ENCODE results near the gene KRT75.

KRT75 gene

DNA sequence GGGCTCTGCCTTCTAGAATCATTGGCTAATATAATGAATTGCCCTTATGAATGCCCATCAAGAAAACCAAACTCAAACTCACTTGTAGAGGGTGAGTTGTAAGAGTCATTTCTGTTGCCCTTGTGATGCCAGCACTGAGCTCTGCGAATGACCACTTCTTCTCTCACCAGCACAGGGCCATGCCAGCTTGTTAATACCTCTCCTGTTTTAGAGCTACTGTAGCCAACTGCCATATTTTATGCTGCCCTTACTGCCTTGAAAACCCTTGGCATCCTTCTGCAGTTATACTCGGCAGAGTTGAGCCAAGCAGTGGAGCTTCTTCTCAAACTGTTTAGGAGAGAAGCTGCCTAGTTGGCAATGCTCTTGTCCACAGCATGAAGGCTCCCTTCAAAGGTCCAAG is 8.1 kb downstream of the KRT75 start:
- H3K4me3 ChIP-seq (ENCODE audit: low read length): no peak overlapping the region
- no peaks in the 10 kb centered on the region for H3K4me1 ChIP-seq (ENCODE audit: control insufficient read depth, low read depth, low read length)
- H3K9me3 ChIP-seq (ENCODE audit: control insufficient read depth, low read depth, low read length): no peaks in the 10 kb centered on the region
- no peaks in the 10 kb centered on the region for H3K27me3 ChIP-seq (ENCODE audit: control insufficient read depth, insufficient read depth, low read length)
- no peaks in the 10 kb centered on the region for H3K36me3 ChIP-seq (ENCODE audit: control insufficient read depth, low read depth, low read length)
- H3K27ac ChIP-seq (ENCODE audit: low read length): no peak overlapping the region
- H3K9ac ChIP-seq (ENCODE audit: low read length): no peak overlapping the region

DNA sequence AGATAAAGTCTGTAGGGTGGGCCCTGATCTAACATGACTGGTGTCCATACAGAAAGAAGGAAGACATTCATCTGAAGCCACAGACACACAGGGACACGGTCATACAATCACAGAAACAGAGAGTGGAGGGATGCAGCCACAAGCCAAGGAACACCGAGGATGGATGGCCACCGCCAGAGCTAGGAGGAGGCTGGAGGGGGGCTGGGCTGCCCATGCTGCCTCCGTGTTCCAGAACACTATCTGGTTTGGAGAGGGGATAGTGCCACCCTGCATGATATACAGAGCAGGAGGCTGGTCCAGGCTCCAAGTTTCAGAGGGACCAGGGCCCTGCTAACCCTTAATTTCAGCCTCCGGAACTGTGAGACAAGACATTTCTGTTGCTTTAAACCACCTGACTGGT is 8.7 kb downstream of the KRT75 start:
- no peaks in the 10 kb centered on the region for H3K36me3 ChIP-seq (ENCODE audit: control insufficient read depth, low read depth, low read length)
- no peaks in the 10 kb centered on the region for H3K9me3 ChIP-seq (ENCODE audit: control insufficient read depth, low read depth, low read length)
- no peaks in the 10 kb centered on the region for H3K27me3 ChIP-seq (ENCODE audit: control insufficient read depth, insufficient read depth, low read length)
- no peaks in the 10 kb centered on the region for H3K4me1 ChIP-seq (ENCODE audit: control insufficient read depth, low read depth, low read length)
- H3K9ac ChIP-seq (ENCODE audit: low read length): no peak overlapping the region
- no peak overlapping the region for H3K27ac ChIP-seq (ENCODE audit: low read length)
- H3K4me3 ChIP-seq (ENCODE audit: low read length): no peak overlapping the region

DNA sequence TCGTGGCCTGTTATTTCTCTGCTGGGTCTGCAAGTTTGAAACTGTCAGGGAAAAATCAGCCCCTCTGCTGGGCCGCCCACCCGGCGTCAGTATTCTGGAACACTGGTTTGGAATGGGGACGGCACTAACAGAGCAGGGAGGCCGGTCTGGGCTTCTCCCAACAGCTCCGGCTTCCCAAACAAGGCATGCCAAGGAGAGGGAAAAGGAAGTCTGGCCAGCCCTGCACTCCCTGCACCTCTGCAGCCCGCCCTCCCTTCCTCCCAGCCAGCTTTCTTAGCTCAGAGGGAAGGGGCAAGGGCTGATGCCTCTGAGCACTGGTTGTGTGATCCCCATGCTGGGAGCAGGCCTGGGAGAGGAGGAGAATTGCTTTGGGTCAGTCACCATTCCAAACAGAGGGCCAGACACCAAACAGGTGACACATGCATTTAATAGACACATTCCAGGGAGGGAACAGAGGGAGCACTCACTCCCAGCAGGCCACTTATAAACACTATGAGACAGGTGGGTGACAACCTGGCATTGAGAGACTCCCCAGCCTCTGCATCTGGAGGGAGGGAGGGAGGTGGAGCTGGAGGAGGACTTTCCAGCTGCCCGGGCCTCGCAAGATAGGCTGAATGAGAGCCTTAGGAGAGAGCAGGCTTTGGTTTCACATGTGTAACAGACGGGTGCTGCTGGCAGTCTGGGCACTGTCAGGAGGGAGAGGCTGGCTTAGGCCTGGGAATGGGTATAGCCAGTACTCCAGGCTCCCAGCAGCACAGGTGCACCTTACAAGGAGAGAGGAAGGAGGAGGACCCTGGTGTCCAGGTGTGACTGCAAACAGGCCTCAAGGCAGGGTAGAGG is 10.3 kb downstream of the KRT75 start:
- no peak overlapping the region for H3K4me3 ChIP-seq (ENCODE audit: low read length)
- no peaks in the 10 kb centered on the region for H3K4me1 ChIP-seq (ENCODE audit: control insufficient read depth, low read depth, low read length)
- H3K36me3 ChIP-seq (ENCODE audit: control insufficient read depth, low read depth, low read length): no peaks in the 10 kb centered on the region
- no peak overlapping the region for H3K9ac ChIP-seq (ENCODE audit: low read length)
- H3K9me3 ChIP-seq (ENCODE audit: control insufficient read depth, low read depth, low read length): no peaks in the 10 kb centered on the region
- no peak overlapping the region for H3K27ac ChIP-seq (ENCODE audit: low read length)
- no peaks in the 10 kb centered on the region for H3K27me3 ChIP-seq (ENCODE audit: control insufficient read depth, insufficient read depth, low read length)

DNA sequence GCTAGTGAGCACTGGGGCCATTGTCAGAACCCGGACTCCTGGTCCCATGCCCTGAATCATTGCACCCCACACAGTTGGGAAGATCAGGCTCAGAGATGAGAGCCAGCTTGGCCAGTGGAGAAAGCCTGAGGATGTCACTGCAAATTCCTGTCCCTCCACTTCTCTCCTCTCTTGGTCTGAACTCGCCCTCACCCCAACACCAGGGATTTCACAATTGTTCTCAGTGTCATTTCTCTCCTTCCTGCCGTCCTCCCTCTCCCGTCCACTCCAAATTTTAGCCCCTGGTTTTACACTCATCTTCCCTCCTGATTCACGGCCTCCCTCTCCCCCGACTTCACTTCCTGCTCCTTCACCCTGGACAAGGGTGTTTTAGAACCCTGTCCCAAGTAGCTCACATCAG is 11.1 kb downstream of the KRT75 start:
- Histone ChIP-seq H3K4me1 (ENCODE audit: control insufficient read depth, low read depth, low read length) (no peaks in the 10 kb centered on the region), H3K9me3 (ENCODE audit: control insufficient read depth, low read depth, low read length) (no peaks in the 10 kb centered on the region), H3K36me3 (ENCODE audit: control insufficient read depth, low read depth, low read length) (no peaks in the 10 kb centered on the region), H3K27me3 (ENCODE audit: control insufficient read depth, insufficient read depth, low read length) (no peaks in the 10 kb centered on the region), H3K4me3 (ENCODE audit: low read length) (no peak overlapping the region), H3K9ac (ENCODE audit: low read length) (no peak overlapping the region), H3K27ac (ENCODE audit: low read length) (no peak overlapping the region)

DNA sequence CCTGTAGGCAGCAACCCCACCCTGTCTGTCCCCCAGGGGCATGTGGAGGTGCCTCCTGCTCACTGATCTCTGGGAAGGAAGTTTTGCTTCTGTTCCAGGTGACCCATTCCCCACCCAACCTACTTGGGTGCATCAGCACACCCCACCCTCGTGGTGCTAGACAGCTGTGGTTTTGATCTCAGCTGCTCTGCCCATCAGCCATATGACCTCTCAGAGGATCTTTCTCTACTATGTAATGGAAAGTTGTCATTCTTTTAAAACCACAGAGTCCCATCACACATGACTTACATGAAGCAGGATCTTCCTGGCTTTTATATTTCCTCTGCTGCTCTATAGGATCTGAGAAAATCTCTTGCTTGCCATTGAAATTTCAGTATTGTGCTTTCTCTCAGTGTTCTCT is 14.5 kb downstream of the KRT75 start:
- no peak overlapping the region for H3K27ac ChIP-seq (ENCODE audit: low read length)
- H3K36me3 ChIP-seq (ENCODE audit: control insufficient read depth, low read depth, low read length): no peaks in the 10 kb centered on the region
- H3K9ac ChIP-seq (ENCODE audit: low read length): no peak overlapping the region
- H3K27me3 ChIP-seq (ENCODE audit: control insufficient read depth, insufficient read depth, low read length): no peaks in the 10 kb centered on the region
- H3K4me1 ChIP-seq (ENCODE audit: control insufficient read depth, low read depth, low read length): no peaks in the 10 kb centered on the region
- H3K9me3 ChIP-seq (ENCODE audit: control insufficient read depth, low read depth, low read length): no peaks in the 10 kb centered on the region
- H3K4me3 ChIP-seq (ENCODE audit: low read length): no peak overlapping the region

DNA sequence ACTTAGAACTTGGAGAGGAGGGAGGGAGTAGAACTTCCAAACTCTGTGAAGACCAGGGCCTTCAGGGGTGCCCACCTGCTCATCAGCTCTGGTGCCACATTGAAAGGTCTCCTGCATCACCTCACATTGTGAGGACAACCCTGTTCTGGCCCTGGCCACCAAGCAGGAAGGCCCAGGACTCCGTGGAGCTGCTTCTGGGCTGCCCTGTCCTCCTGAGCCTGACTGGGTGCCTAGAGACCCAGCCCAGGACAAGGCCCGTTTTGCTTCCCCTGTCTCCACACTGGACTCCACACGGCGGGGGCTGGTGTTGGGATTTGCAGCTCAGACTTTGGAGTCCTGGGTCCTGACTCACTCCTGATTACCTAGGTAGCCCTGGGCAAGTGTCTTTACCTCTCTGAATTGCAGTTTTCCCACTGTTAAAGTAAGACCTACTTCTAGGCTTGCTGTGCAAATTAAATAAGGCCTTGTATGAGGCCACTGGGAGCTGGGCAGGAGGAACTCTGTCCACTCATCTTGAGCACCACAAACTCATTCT is 15.5 kb downstream of the KRT75 start:
- Histone ChIP-seq H3K4me1 (ENCODE audit: control insufficient read depth, low read depth, low read length) (no peaks in the 10 kb centered on the region), H3K36me3 (ENCODE audit: control insufficient read depth, low read depth, low read length) (no peaks in the 10 kb centered on the region), H3K27ac (ENCODE audit: low read length) (no peak overlapping the region), H3K4me3 (ENCODE audit: low read length) (no peak overlapping the region), H3K9me3 (ENCODE audit: control insufficient read depth, low read depth, low read length) (no peaks in the 10 kb centered on the region), H3K9ac (ENCODE audit: low read length) (no peak overlapping the region), H3K27me3 (ENCODE audit: control insufficient read depth, insufficient read depth, low read length) (no peaks in the 10 kb centered on the region)

DNA sequence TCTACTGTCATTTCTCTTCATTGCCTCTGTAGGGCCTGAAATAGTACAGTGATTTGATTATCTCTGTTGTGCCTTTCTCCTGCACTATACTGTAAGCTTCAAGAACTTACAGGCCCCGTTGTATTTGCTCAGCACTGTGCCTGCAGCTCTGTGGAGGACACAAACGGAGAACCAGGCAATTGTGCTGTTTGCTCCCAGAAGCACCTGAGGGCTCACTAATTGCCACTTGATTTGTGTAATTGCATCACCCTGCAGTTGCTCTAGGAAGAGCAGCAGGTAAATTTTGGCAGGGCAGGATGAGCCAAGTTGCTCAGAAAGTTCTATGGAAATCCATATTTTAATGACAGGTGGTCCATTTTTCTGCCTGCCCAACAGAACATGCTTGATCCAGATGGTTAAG is 16.4 kb downstream of the KRT75 start:
- no peaks in the 10 kb centered on the region for H3K9me3 ChIP-seq (ENCODE audit: control insufficient read depth, low read depth, low read length)
- no peak overlapping the region for H3K4me3 ChIP-seq (ENCODE audit: low read length)
- H3K27ac ChIP-seq (ENCODE audit: low read length): no peak overlapping the region
- no peaks in the 10 kb centered on the region for H3K36me3 ChIP-seq (ENCODE audit: control insufficient read depth, low read depth, low read length)
- H3K4me1 ChIP-seq (ENCODE audit: control insufficient read depth, low read depth, low read length): no peaks in the 10 kb centered on the region
- no peak overlapping the region for H3K9ac ChIP-seq (ENCODE audit: low read length)
- H3K27me3 ChIP-seq (ENCODE audit: control insufficient read depth, insufficient read depth, low read length): no peaks in the 10 kb centered on the region

DNA sequence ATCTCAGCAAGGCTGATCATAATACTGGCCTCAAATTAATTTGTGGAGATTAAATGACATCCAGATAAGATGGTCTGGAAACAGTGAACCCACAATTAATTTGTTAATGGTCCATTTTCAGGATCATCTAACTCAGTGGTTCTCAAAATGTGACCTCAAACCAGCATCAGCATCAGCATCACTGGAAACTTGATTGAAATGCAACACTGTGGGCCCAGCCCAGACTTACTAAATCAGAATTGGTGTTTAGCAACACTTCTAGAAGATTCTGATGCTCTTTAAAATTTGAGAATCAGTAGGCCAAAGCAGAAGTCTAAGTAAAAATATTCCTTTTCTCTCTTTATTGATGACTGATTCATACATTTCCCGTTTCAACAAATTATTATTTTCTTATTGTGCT is 17.4 kb downstream of the KRT75 start:
- H3K27me3 ChIP-seq (ENCODE audit: control insufficient read depth, insufficient read depth, low read length): no peaks in the 10 kb centered on the region
- H3K4me1 ChIP-seq (ENCODE audit: control insufficient read depth, low read depth, low read length): no peaks in the 10 kb centered on the region
- no peaks in the 10 kb centered on the region for H3K9me3 ChIP-seq (ENCODE audit: control insufficient read depth, low read depth, low read length)
- H3K9ac ChIP-seq (ENCODE audit: low read length): no peak overlapping the region
- H3K4me3 ChIP-seq (ENCODE audit: low read length): no peak overlapping the region
- no peak overlapping the region for H3K27ac ChIP-seq (ENCODE audit: low read length)
- no peaks in the 10 kb centered on the region for H3K36me3 ChIP-seq (ENCODE audit: control insufficient read depth, low read depth, low read length)

DNA sequence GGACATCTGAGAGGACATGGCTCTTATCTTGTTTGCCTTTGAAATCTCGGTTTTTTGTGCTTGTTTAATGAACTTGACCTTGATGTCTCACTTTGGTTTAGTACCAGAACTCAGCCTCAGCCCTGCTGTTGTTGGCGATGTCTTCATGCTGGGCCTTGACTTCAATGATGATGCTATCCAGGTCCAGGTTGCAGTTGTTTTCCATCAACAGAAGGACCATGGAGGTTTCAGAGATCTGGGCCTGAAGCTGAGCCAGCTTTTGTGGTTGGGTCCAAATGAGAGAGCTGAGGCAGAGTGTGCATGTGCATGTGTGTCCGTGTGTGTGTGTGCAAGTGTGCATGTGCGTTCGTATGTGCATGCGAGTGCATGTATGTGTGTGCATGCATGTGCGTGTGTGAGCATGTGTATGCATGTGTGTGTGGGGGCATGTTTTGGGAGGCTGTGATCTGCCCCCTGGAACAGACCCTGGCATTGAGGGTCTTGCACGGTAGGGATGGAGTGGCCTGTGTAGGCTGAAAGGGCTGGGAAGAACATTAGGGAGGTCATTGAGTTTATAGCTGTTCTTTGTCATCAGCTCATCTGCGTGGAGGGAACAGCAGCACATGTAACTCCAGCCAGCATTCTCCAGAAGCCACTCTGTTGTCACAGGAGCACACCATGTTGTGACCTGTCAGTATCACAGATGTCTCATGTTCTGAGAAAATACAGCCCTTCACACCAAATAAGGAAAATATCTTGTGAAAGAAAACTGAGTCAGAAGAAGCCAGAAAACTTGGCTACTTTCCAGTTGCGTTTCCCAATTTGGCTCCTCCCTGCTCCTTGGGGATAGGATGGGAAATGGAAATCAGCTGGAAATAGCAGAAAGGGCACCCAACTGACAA is 18.1 kb downstream of the KRT75 start:
- H3K9me3 ChIP-seq (ENCODE audit: control insufficient read depth, low read depth, low read length): no peaks in the 10 kb centered on the region
- H3K9ac ChIP-seq (ENCODE audit: low read length): no peak overlapping the region
- H3K4me3 ChIP-seq (ENCODE audit: low read length): no peak overlapping the region
- no peaks in the 10 kb centered on the region for H3K36me3 ChIP-seq (ENCODE audit: control insufficient read depth, low read depth, low read length)
- H3K27me3 ChIP-seq (ENCODE audit: control insufficient read depth, insufficient read depth, low read length): no peaks in the 10 kb centered on the region
- no peaks in the 10 kb centered on the region for H3K4me1 ChIP-seq (ENCODE audit: control insufficient read depth, low read depth, low read length)
- H3K27ac ChIP-seq (ENCODE audit: low read length): no peak overlapping the region

DNA sequence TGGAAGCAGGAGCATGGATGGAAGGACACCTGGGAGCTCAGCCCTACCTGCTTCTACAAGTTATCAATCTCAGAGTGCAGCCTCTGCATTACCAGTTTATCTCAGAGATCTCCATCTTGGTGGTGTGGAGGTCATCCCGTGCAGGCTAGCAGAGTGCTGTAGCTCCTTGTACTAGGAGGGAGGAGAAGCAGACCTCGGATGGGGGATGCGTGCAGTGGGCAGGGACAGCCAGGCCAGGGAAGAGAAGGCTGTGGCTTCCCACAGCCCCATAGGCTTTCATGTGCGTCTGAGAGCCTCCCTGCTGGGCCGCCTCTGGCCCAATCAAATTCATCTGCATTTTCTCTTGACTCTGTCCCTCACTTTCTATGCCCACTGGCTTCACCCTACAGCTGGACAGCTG is 19.2 kb downstream of the KRT75 start:
- Histone ChIP-seq H3K9ac (ENCODE audit: low read length) (no peak overlapping the region), H3K9me3 (ENCODE audit: control insufficient read depth, low read depth, low read length) (no peaks in the 10 kb centered on the region), H3K4me1 (ENCODE audit: control insufficient read depth, low read depth, low read length) (no peaks in the 10 kb centered on the region), H3K4me3 (ENCODE audit: low read length) (no peak overlapping the region), H3K27me3 (ENCODE audit: control insufficient read depth, insufficient read depth, low read length) (no peaks in the 10 kb centered on the region), H3K27ac (ENCODE audit: low read length) (no peak overlapping the region), H3K36me3 (ENCODE audit: control insufficient read depth, low read depth, low read length) (no peaks in the 10 kb centered on the region)

DNA sequence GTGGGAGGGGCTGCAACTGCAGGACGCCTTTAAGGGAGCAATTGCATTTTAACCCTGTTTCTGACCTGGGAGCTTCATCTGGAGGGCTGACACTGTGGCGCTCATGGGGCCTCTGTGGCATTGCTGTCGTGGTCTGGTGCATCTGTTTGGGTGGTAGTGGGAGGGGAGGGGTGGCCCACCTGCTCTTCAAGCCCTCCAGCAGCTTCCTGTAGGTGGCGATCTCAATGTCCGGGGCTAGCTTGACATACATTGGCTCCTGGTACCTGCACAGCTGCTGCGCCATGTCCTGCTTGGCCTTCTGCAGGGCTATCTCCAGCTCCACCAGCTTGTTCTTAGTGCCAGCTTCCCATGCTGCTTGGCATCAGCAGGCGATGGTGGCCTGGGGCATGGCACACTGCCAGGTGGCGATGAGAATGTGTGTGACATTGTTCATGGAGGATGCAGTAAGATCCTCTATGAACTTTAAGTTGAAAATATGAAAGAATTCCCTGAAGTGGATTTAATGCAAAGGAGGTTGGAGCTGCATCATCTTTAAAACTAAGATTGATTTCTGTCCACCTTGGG is 20.3 kb downstream of the KRT75 start:
- Histone ChIP-seq H3K9me3 (ENCODE audit: control insufficient read depth, low read depth, low read length) (no peaks in the 10 kb centered on the region), H3K27ac (ENCODE audit: low read length) (no peak overlapping the region), H3K36me3 (ENCODE audit: control insufficient read depth, low read depth, low read length) (no peaks in the 10 kb centered on the region), H3K4me3 (ENCODE audit: low read length) (no peak overlapping the region), H3K27me3 (ENCODE audit: control insufficient read depth, insufficient read depth, low read length) (no peaks in the 10 kb centered on the region), H3K4me1 (ENCODE audit: control insufficient read depth, low read depth, low read length) (no peaks in the 10 kb centered on the region), H3K9ac (ENCODE audit: low read length) (no peak overlapping the region)

All from iPS-18a (cell line).